HEK293 (cell line): ENCODE results near the gene C8B.

Experiments
- CTCF ChIA-PET: fragments of 350-600 bp; formaldehyde crosslinking; extraction: SDS; loops from one replicate; lab custom pipeline; 2021; ENCODE audit warnings: antibody characterized with exemption; lab: Yijun Ruan, JAX
- POLR2A ChIA-PET: fragments of 300-600 bp; formaldehyde crosslinking; extraction: SDS; loops from one replicate; lab custom pipeline; 2020; ENCODE audit warnings: antibody characterized with exemption, inconsistent platforms; lab: Yijun Ruan, JAX
- H3K27ac ChIP-seq: fragments of 200-500 bp; sonication (Bioruptor generic); 2 replicates; pipeline ENCODE4 v1.5.1; 2014; ENCODE audit warnings: low read depth, low read length, control low read depth, inconsistent platforms; ENCODE audit errors: extremely low read depth
- H3K36me3 ChIP-seq, 2 experiments: fragments of 200-500 bp in 1 of 2; sonication (Bioruptor generic) in 1 of 2; 1 replicate in 1 of 2; 2 replicates in 1 of 2; pipeline ENCODE4 v1.5.1; 2014 to 2017; ENCODE audit warnings: inconsistent platforms in 2 of 2, low read length in 2 of 2; ENCODE audit not compliant: control insufficient read depth in 2 of 2, insufficient read depth in 1 of 2
- H3K4me1 ChIP-seq: fragments of 200-500 bp; sonication (Bioruptor generic); 2 replicates; pipeline ENCODE4 v1.5.1; 2014; ENCODE audit warnings: mild to moderate bottlenecking, low read length, inconsistent platforms; ENCODE audit not compliant: control insufficient read depth, insufficient read depth
- H3K4me3 ChIP-seq: 2 replicates; pipeline ENCODE4 v1.5.1; 2011; ENCODE audit warnings: low read depth, mild to moderate bottlenecking, control low read depth, low read length, moderate library complexity
- H3K9me3 ChIP-seq: fragments of 200-500 bp; sonication (Bioruptor generic); 2 replicates; pipeline ENCODE4 v1.5.1; 2014; ENCODE audit warnings: low read depth, low read length, inconsistent platforms; ENCODE audit not compliant: control insufficient read depth, insufficient read depth
- FEZF1 ChIP-seq: fragments of 450-650 bp; formaldehyde crosslinking; IDR thresholded peaks from 2 replicates; pipeline ENCODE4 v1.5.1; 2016; ENCODE audit warnings: missing biosample characterization, missing genetic modification characterization
- OSR2 ChIP-seq: fragments of 450-650 bp; formaldehyde crosslinking; IDR thresholded peaks from 2 replicates; pipeline ENCODE4 v1.5.1; 2016; ENCODE audit warnings: missing biosample characterization, missing genetic modification characterization
- PRDM6 ChIP-seq: fragments of 450-650 bp; formaldehyde crosslinking; IDR thresholded peaks from 2 replicates; pipeline ENCODE4 v1.5.1; 2017; ENCODE audit warnings: missing biosample characterization, missing genetic modification characterization
- SP2 ChIP-seq: fragments of 450-650 bp; formaldehyde crosslinking; IDR thresholded peaks from 2 replicates; pipeline ENCODE4 v1.5.1; 2016; ENCODE audit warnings: missing biosample characterization, missing genetic modification characterization
- WT1 ChIP-seq: fragments of 450-650 bp; formaldehyde crosslinking; IDR thresholded peaks from 2 replicates; pipeline ENCODE4 v1.5.1; 2016; ENCODE audit warnings: missing biosample characterization, missing genetic modification characterization
- ZNF114 ChIP-seq: fragments of 450-650 bp; formaldehyde crosslinking; IDR thresholded peaks from 2 replicates; pipeline ENCODE4 v1.5.0; 2017; ENCODE audit warnings: missing biosample characterization, missing genetic modification characterization
- ZNF175 ChIP-seq: fragments of 450-650 bp; formaldehyde crosslinking; IDR thresholded peaks from 2 replicates; pipeline ENCODE4 v1.5.1; 2016; ENCODE audit warnings: missing biosample characterization, missing genetic modification characterization
- ZNF274 ChIP-seq, 2 experiments: fragments of 200-500 bp in 1 of 2; fragments of 450-650 bp in 1 of 2; sonication (Bioruptor generic) in 1 of 2; formaldehyde crosslinking in 1 of 2; IDR thresholded peaks; 2 replicates each; pipeline versions ENCODE4 v1.5.1 to v1.6.1; 2014 to 2016; ENCODE audit warnings: borderline replicate concordance in 1 of 2, inconsistent platforms in 1 of 2, low read length in 1 of 2, missing biosample characterization in 1 of 2, missing genetic modification characterization in 1 of 2
- ZNF404 ChIP-seq: fragments of 450-650 bp; formaldehyde crosslinking; IDR thresholded peaks from 2 replicates; pipeline ENCODE4 v1.5.1; 2017; ENCODE audit warnings: missing biosample characterization, missing genetic modification characterization
- ZNF426 ChIP-seq: fragments of 450-650 bp; formaldehyde crosslinking; IDR thresholded peaks from 2 replicates; pipeline ENCODE4 v1.5.1; 2017; ENCODE audit warnings: missing biosample characterization, missing genetic modification characterization, mild to moderate bottlenecking, inconsistent platforms, moderate library complexity
- ZNF521 ChIP-seq: fragments of 450-650 bp; formaldehyde crosslinking; IDR thresholded peaks from 2 replicates; pipeline ENCODE4 v1.5.1; 2017; ENCODE audit warnings: missing biosample characterization, mild to moderate bottlenecking, missing genetic modification characterization
- ZNF558 ChIP-seq: fragments of 450-650 bp; formaldehyde crosslinking; IDR thresholded peaks from 2 replicates; pipeline ENCODE4 v1.5.1; 2016; ENCODE audit warnings: missing biosample characterization, missing genetic modification characterization
- ZNF610 ChIP-seq: fragments of 450-650 bp; formaldehyde crosslinking; IDR thresholded peaks from 2 replicates; pipeline ENCODE4 v1.5.1; 2016; ENCODE audit warnings: missing biosample characterization, missing genetic modification characterization, borderline replicate concordance
- ZNF623 ChIP-seq: fragments of 450-650 bp; formaldehyde crosslinking; IDR thresholded peaks from 2 replicates; pipeline ENCODE4 v1.5.1; 2016; ENCODE audit warnings: missing biosample characterization, missing genetic modification characterization
- ZNF776 ChIP-seq: fragments of 450-650 bp; formaldehyde crosslinking; IDR thresholded peaks from 2 replicates; pipeline ENCODE4 v1.5.0; 2017; ENCODE audit warnings: missing biosample characterization, missing genetic modification characterization, borderline replicate concordance
- ZNF843 ChIP-seq: fragments of 450-650 bp; formaldehyde crosslinking; IDR thresholded peaks from 2 replicates; pipeline ENCODE4 v1.5.1; 2016; ENCODE audit warnings: missing biosample characterization, missing genetic modification characterization
- TF ChIP-seq, protein P1 (sequence below): fragments of 450-650 bp; formaldehyde crosslinking; IDR thresholded peaks from 2 replicates; pipeline ENCODE4 v1.5.1; 2017; ENCODE audit warnings: missing biosample characterization, missing genetic modification characterization
- TF ChIP-seq, protein P2 (sequence below): fragments of 450-650 bp; IDR thresholded peaks from 2 replicates; pipeline ENCODE4 v1.5.1; 2018; ENCODE audit warnings: missing biosample characterization, missing genetic modification characterization
- TF ChIP-seq, protein P3 (sequence below): fragments of 450-650 bp; formaldehyde crosslinking; IDR thresholded peaks from 2 replicates; pipeline ENCODE4 v1.5.1; 2016; ENCODE audit warnings: missing biosample characterization, missing genetic modification characterization, borderline replicate concordance

C8B gene

DNA sequence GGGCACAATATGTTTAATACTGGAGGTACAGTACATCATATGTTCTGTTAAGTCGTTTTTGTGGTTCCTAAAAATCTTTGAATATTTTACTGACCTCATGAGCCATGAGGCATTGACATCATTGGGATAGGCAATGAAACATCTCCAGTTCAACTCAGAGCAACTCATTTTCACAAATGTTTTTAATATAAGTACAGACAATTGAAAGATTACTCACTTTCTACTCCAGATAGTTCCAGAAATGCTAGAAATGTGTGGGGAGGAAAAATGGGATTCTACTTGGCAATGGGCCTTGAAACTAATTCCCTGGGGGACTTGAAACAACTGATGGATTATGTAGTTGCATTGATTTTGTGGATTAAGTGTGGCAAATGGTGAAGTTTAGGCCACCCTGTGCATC is 7.2 kb upstream of the C8B start:
- no peak overlapping the region for H3K4me3 ChIP-seq
- H3K9me3 ChIP-seq: no peaks in the 10 kb centered on the region
- POLR2A ChIA-PET: no interaction called here
- CTCF ChIA-PET: no interaction called here
- H3K27ac ChIP-seq: no peak overlapping the region
- H3K4me1 ChIP-seq: no peaks in the 10 kb centered on the region
- H3K36me3 ChIP-seq: no peaks in the 10 kb centered on the region
- TF ChIP-seq ZNF623 (tag by site-specific recombination) (no peak), ZNF521 (tag by site-specific recombination) (no peak), ZNF776 (tag by site-specific recombination) (no peak), ZNF843 (tag by site-specific recombination) (no peak), ZNF404 (no peak), ZNF558 (tag by site-specific recombination) (no peak), FEZF1 (tag by site-specific recombination) (no peak)
- TF ChIP-seq, protein P1, sequence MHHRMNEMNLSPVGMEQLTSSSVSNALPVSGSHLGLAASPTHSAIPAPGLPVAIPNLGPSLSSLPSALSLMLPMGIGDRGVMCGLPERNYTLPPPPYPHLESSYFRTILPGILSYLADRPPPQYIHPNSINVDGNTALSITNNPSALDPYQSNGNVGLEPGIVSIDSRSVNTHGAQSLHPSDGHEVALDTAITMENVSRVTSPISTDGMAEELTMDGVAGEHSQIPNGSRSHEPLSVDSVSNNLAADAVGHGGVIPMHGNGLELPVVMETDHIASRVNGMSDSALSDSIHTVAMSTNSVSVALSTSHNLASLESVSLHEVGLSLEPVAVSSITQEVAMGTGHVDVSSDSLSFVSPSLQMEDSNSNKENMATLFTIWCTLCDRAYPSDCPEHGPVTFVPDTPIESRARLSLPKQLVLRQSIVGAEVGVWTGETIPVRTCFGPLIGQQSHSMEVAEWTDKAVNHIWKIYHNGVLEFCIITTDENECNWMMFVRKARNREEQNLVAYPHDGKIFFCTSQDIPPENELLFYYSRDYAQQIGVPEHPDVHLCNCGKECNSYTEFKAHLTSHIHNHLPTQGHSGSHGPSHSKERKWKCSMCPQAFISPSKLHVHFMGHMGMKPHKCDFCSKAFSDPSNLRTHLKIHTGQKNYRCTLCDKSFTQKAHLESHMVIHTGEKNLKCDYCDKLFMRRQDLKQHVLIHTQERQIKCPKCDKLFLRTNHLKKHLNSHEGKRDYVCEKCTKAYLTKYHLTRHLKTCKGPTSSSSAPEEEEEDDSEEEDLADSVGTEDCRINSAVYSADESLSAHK (tag by site-specific recombination): peak; percentile 41; the same call in 1 of the 2 replicates

DNA sequence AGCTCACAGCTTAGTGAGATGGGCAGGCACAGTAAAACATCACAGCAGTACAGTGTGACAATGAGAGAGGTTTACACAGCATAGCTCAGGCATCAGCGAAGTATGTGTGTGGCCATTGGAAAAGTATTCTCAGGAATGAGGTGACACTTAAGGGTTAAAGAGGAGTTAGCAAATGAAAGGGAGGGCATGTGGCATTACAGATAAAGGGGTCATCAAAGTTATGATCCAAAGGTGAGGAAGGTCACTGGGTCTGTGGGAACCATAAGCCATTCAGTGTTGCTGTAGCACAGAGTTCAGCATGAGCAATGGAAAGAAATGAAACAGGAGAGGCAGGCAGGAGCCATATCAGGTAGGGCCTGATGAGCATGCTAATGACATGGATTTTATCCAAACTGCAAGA is 4.5 kb upstream of the C8B start:
- H3K4me1 ChIP-seq: no peaks in the 10 kb centered on the region
- no peak overlapping the region for H3K27ac ChIP-seq
- ChIA-PET CTCF (interaction anchor here (1.5 kb wide), 1 partner anchor 11 kb away, joined by 3 read pairs; no protein-coding TSS in a partner anchor), POLR2A (no interaction called here)
- H3K36me3 ChIP-seq: no peaks in the 10 kb centered on the region
- H3K9me3 ChIP-seq: no peaks in the 10 kb centered on the region
- H3K4me3 ChIP-seq: no peak overlapping the region
- no peak for TF ChIP-seq ZNF426 (tag by site-specific recombination)
- TF ChIP-seq SP2 (tag by site-specific recombination): no peak
- no peak for TF ChIP-seq PRDM6
- no peak for TF ChIP-seq ZNF114 (tag by site-specific recombination)
- no peak for TF ChIP-seq ZNF175
- TF ChIP-seq ZNF610 (tag by site-specific recombination): no peak
- no peak for TF ChIP-seq ZNF843 (tag by site-specific recombination)
- TF ChIP-seq ZNF521 (tag by site-specific recombination): no peak
- no peak for TF ChIP-seq WT1
- TF ChIP-seq ZNF274 (IDR thresholded peaks at IDR 0.05; ENCODE audit: low read length): no peak
- TF ChIP-seq ZNF274 (tag by site-specific recombination; IDR thresholded peaks at IDR 0.05; ENCODE audit: borderline replicate concordance): no peak
- TF ChIP-seq, protein P2, sequence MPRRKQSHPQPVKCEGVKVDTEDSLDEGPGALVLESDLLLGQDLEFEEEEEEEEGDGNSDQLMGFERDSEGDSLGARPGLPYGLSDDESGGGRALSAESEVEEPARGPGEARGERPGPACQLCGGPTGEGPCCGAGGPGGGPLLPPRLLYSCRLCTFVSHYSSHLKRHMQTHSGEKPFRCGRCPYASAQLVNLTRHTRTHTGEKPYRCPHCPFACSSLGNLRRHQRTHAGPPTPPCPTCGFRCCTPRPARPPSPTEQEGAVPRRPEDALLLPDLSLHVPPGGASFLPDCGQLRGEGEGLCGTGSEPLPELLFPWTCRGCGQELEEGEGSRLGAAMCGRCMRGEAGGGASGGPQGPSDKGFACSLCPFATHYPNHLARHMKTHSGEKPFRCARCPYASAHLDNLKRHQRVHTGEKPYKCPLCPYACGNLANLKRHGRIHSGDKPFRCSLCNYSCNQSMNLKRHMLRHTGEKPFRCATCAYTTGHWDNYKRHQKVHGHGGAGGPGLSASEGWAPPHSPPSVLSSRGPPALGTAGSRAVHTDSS (tag by site-specific recombination): no peak
- TF ChIP-seq OSR2 (tag by site-specific recombination): no peak
- TF ChIP-seq, protein P3, sequence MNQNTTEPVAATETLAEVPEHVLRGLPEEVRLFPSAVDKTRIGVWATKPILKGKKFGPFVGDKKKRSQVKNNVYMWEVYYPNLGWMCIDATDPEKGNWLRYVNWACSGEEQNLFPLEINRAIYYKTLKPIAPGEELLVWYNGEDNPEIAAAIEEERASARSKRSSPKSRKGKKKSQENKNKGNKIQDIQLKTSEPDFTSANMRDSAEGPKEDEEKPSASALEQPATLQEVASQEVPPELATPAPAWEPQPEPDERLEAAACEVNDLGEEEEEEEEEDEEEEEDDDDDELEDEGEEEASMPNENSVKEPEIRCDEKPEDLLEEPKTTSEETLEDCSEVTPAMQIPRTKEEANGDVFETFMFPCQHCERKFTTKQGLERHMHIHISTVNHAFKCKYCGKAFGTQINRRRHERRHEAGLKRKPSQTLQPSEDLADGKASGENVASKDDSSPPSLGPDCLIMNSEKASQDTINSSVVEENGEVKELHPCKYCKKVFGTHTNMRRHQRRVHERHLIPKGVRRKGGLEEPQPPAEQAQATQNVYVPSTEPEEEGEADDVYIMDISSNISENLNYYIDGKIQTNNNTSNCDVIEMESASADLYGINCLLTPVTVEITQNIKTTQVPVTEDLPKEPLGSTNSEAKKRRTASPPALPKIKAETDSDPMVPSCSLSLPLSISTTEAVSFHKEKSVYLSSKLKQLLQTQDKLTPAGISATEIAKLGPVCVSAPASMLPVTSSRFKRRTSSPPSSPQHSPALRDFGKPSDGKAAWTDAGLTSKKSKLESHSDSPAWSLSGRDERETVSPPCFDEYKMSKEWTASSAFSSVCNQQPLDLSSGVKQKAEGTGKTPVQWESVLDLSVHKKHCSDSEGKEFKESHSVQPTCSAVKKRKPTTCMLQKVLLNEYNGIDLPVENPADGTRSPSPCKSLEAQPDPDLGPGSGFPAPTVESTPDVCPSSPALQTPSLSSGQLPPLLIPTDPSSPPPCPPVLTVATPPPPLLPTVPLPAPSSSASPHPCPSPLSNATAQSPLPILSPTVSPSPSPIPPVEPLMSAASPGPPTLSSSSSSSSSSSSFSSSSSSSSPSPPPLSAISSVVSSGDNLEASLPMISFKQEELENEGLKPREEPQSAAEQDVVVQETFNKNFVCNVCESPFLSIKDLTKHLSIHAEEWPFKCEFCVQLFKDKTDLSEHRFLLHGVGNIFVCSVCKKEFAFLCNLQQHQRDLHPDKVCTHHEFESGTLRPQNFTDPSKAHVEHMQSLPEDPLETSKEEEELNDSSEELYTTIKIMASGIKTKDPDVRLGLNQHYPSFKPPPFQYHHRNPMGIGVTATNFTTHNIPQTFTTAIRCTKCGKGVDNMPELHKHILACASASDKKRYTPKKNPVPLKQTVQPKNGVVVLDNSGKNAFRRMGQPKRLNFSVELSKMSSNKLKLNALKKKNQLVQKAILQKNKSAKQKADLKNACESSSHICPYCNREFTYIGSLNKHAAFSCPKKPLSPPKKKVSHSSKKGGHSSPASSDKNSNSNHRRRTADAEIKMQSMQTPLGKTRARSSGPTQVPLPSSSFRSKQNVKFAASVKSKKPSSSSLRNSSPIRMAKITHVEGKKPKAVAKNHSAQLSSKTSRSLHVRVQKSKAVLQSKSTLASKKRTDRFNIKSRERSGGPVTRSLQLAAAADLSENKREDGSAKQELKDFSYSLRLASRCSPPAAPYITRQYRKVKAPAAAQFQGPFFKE (tag by site-specific recombination): no peak
